Neural progenitor cell (in vitro differentiated cells): Measurements from ENCODE around the gene RBM15B. TPM values are rescaled to one million over a fixed set of nuclear protein-coding genes. Genes with fewer than 3 reads are reported as not detected.
A peak's percentile ranks its signal among the peaks of the same experiment; 100 is the strongest.

ENCODE experiments used
- DNase-seq: peaks from one replicate; pipeline ENCODE4 v3.0.0-alpha.2; 2016; ENCODE audit warnings: low spot score
- H2AFZ ChIP-seq: fragments of 200-600 bp; sonication (generic); replicated peaks from 2 replicates; pipeline ENCODE4 v1.6.1; 2016; ENCODE audit warnings: antibody characterized with exemption
- H3F3A ChIP-seq: fragments of 200-600 bp; sonication (generic); 2 replicates; pipeline ENCODE4 v1.6.1; 2016; ENCODE audit warnings: antibody characterized with exemption, low read depth
- H3K27ac ChIP-seq: fragments of 200-600 bp; sonication (generic); 2 replicates; pipeline ENCODE4 v1.5.1; 2016; ENCODE audit warnings: mild to moderate bottlenecking
- H3K27me3 ChIP-seq: fragments of 200-600 bp; sonication (generic); 2 replicates; pipeline ENCODE4 v1.6.1; 2016; ENCODE audit warnings: mild to moderate bottlenecking, moderate library complexity
- H3K36me3 ChIP-seq: fragments of 200-600 bp; sonication (generic); 2 replicates; pipeline ENCODE4 v1.5.1; 2016
- H3K4me1 ChIP-seq: fragments of 200-600 bp; sonication (generic); 2 replicates; pipeline ENCODE4 v1.6.1; 2016; ENCODE audit warnings: mixed run types
- H3K4me2 ChIP-seq: fragments of 200-600 bp; sonication (generic); 2 replicates; pipeline ENCODE4 v1.6.1; 2016
- H3K4me3 ChIP-seq: fragments of 200-600 bp; sonication (generic); 2 replicates; pipeline ENCODE4 v1.5.1; 2016
- H3K79me2 ChIP-seq: fragments of 200-600 bp; sonication (generic); 2 replicates; pipeline ENCODE4 v1.6.1; 2016; ENCODE audit warnings: low read depth
- H3K9ac ChIP-seq: fragments of 200-600 bp; sonication (generic); 2 replicates; pipeline ENCODE4 v1.6.1; 2016
- H3K9me3 ChIP-seq: fragments of 200-600 bp; sonication (generic); 2 replicates; pipeline ENCODE4 v1.5.1; 2016; ENCODE audit warnings: low read depth
- H4K20me1 ChIP-seq: fragments of 200-600 bp; sonication (generic); 2 replicates; pipeline ENCODE4 v1.6.1; 2016; ENCODE audit warnings: low read depth
- H3K27ac Mint-ChIP-seq: 3 replicates; pipeline ENCODE4 v1.8.0; 2021; ENCODE audit warnings: mixed read lengths
- H3K27me3 Mint-ChIP-seq: 2 replicates; pipeline ENCODE4 v1.8.0; 2022; ENCODE audit warnings: low read depth, mild to moderate bottlenecking, inconsistent platforms, moderate library complexity, mixed read lengths; ENCODE audit not compliant: insufficient read depth
- H3K36me3 Mint-ChIP-seq: 3 replicates; pipeline ENCODE4 v1.8.0; 2021; ENCODE audit warnings: mixed read lengths
- H3K4me1 Mint-ChIP-seq: 3 replicates; pipeline ENCODE4 v1.8.0; 2021; ENCODE audit warnings: mixed read lengths
- H3K4me3 Mint-ChIP-seq: 3 replicates; pipeline ENCODE4 v1.8.0; 2021; ENCODE audit warnings: mild to moderate bottlenecking, moderate library complexity, mixed read lengths
- H3K9me3 Mint-ChIP-seq: 3 replicates; pipeline ENCODE4 v1.8.0; 2020; ENCODE audit warnings: mixed read lengths
- EZH2 ChIP-seq: fragments of 200-600 bp; sonication (generic); IDR thresholded peaks from 2 replicates; pipeline ENCODE4 v1.6.1; 2017; ENCODE audit warnings: antibody characterized with exemption, mild to moderate bottlenecking, moderate library complexity
- EZH2phosphoT487 ChIP-seq: fragments of 200-600 bp; sonication (generic); IDR thresholded peaks from 2 replicates; pipeline ENCODE4 v1.6.1; 2017; ENCODE audit warnings: antibody characterized with exemption
- total RNA-seq: library from RNA; depleted of rRNA; stranded (reverse); fragments of >200 nt; gene quantifications from 2 replicates; pipeline ENCODE4 v1.2.3, GENCODE V29; 2015; ENCODE audit warnings: low replicate concordance
- TF ChIP-seq, protein P1 (sequence below): fragments of 200-600 bp; sonication (generic); IDR thresholded peaks from 2 replicates; pipeline ENCODE4 v1.5.1; 2017; ENCODE audit warnings: antibody characterized with exemption, mild to moderate bottlenecking

RBM15B gene
- total RNA-seq, 1 donor from 2014 or later: 28.1 TPM

DNA sequence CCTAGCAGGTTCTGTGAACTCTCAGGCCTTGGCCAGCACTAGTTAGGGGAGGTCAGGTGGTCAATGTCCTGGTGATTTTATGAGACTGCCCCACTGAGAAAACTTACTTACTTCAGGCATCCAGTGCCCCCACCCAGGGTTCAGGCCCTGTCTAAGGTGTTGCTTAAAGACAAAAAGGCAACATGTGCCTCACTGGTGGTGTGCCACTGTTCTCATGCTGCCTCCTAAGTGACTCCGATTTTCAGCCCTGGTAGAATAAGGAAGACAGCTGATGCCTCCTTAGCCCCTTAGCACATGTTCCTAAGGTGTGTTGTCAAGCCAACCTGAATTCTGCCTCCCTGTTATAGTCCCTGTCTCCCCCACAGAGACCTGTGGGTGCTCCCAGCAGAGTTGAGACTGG is 5.3 kb downstream of the RBM15B start:
- H3K36me3 Mint-ChIP-seq: peaks cover 37% of the 10 kb centered on the region
- H3K4me3 Mint-ChIP-seq: no peak overlapping the region
- no peak overlapping the region for H2AFZ ChIP-seq
- H3F3A ChIP-seq: peaks cover 56% of the 10 kb centered on the region
- H3K4me2 ChIP-seq: no peak overlapping the region
- no peak overlapping the region for H3K27ac Mint-ChIP-seq
- no peak overlapping the region for H3K4me3 ChIP-seq
- TF ChIP-seq EZH2: no peak
- TF ChIP-seq EZH2phosphoT487: no peak
- TF ChIP-seq, protein P1, sequence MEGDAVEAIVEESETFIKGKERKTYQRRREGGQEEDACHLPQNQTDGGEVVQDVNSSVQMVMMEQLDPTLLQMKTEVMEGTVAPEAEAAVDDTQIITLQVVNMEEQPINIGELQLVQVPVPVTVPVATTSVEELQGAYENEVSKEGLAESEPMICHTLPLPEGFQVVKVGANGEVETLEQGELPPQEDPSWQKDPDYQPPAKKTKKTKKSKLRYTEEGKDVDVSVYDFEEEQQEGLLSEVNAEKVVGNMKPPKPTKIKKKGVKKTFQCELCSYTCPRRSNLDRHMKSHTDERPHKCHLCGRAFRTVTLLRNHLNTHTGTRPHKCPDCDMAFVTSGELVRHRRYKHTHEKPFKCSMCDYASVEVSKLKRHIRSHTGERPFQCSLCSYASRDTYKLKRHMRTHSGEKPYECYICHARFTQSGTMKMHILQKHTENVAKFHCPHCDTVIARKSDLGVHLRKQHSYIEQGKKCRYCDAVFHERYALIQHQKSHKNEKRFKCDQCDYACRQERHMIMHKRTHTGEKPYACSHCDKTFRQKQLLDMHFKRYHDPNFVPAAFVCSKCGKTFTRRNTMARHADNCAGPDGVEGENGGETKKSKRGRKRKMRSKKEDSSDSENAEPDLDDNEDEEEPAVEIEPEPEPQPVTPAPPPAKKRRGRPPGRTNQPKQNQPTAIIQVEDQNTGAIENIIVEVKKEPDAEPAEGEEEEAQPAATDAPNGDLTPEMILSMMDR: no peak
- H3K27me3 ChIP-seq: no peaks in the 10 kb centered on the region
- no peak for DNase-seq
- peaks cover 14% of the 10 kb centered on the region for H3K36me3 ChIP-seq
- peaks cover 14% of the 10 kb centered on the region for H3K9me3 Mint-ChIP-seq
- H3K9me3 ChIP-seq: no peaks in the 10 kb centered on the region
- H3K27ac ChIP-seq: peak overlapping the region; percentile 35
- H4K20me1 ChIP-seq: peaks cover 60% of the 10 kb centered on the region
- H3K79me2 ChIP-seq: peaks cover 50% of the 10 kb centered on the region
- no peak overlapping the region for H3K9ac ChIP-seq
- peaks cover 24% of the 10 kb centered on the region for H3K4me1 ChIP-seq
- peaks cover 13% of the 10 kb centered on the region for H3K27me3 Mint-ChIP-seq
- peaks cover 34% of the 10 kb centered on the region for H3K4me1 Mint-ChIP-seq

DNA sequence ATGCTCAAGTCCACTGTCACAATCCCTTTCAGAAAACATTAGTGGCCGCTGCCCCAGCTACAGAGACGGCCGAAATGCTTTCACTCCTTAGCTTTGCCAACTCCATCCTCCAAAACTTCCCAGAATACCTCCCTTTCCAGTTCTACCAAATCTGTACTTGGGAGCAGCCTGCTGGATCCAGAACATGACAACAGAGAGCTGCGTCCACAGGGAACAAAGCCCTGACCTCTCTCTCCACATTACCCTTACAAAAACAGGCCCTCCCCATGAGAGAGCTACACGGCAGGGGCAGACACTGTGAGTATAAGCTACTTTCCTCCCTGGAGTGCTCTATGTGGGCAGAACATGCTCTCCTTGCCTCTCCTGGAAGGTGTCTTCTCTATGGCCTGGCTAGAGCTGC is 6.3 kb downstream of the RBM15B start:
- H3K4me3 ChIP-seq: no peak overlapping the region
- no peak overlapping the region for H3K9ac ChIP-seq
- H3K9me3 ChIP-seq: no peaks in the 10 kb centered on the region
- H3F3A ChIP-seq: peaks cover 56% of the 10 kb centered on the region
- Mint-ChIP-seq H3K27ac (no peak overlapping the region), H3K4me3 (no peak overlapping the region), H3K9me3 (peaks cover 14% of the 10 kb centered on the region), H3K4me1 (peaks cover 34% of the 10 kb centered on the region), H3K27me3 (peaks cover 10% of the 10 kb centered on the region), H3K36me3 (peaks cover 38% of the 10 kb centered on the region)
- H3K27ac ChIP-seq: peak overlapping the region; percentile 72
- H3K27me3 ChIP-seq: no peaks in the 10 kb centered on the region
- H2AFZ ChIP-seq: no peak overlapping the region
- H3K79me2 ChIP-seq: peaks cover 40% of the 10 kb centered on the region
- DNase-seq: no peak
- H4K20me1 ChIP-seq: peaks cover 55% of the 10 kb centered on the region
- H3K36me3 ChIP-seq: peaks cover 14% of the 10 kb centered on the region
- H3K4me1 ChIP-seq: peaks cover 19% of the 10 kb centered on the region
- no peak overlapping the region for H3K4me2 ChIP-seq
- TF ChIP-seq EZH2: no peak
- no peak for TF ChIP-seq EZH2phosphoT487
- TF ChIP-seq, protein P1: no peak

DNA sequence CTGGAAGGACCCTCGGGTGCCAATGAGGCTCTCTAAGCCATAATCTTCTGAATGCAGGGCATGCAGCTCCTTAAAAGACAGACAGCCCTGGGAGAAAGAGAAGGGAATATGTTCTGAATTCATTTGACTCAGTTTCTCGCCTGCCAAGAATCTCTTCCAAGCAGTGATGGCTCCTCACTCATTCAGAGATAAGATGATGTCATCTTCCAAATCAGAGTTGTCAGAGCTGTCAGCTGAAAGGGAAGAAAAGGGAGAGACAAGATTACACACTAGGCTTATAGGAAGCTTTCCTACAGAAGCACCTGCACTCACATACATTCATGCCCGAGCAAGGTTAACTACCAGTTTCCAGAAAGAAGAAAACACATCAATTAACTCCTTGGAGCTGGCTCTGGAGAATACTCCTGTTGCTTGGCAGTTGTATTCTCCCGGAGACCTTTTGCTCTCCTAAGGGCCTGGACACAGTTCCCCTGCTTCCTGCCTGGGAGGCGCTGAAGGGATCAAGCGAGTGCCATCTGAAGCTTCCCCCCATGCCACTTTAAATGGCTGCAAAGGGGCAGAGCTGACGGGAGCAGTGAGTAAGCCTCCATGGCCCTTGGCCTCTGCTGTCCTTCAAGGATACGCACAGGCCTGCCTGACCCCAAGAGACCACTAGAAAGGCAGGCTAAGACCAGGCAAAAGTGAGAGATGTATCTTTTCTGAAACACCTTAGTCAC is 7.7 kb downstream of the RBM15B start:
- Mint-ChIP-seq H3K4me3 (no peak overlapping the region), H3K27me3 (peaks cover 8% of the 10 kb centered on the region), H3K27ac (no peak overlapping the region), H3K36me3 (peaks cover 31% of the 10 kb centered on the region), H3K9me3 (peaks cover 8% of the 10 kb centered on the region), H3K4me1 (peaks cover 27% of the 10 kb centered on the region)
- no peak overlapping the region for H3K4me2 ChIP-seq
- peaks cover 42% of the 10 kb centered on the region for H4K20me1 ChIP-seq
- no peak overlapping the region for H3K9ac ChIP-seq
- peaks cover 56% of the 10 kb centered on the region for H3F3A ChIP-seq
- peaks cover 6% of the 10 kb centered on the region for H3K4me1 ChIP-seq
- H3K79me2 ChIP-seq: peaks cover 26% of the 10 kb centered on the region
- no peak for TF ChIP-seq EZH2phosphoT487
- no peak for TF ChIP-seq EZH2
- TF ChIP-seq, protein P1: no peak
- peak overlapping the region; percentile 58 for H3K27ac ChIP-seq
- no peak overlapping the region for H2AFZ ChIP-seq
- H3K9me3 ChIP-seq: no peaks in the 10 kb centered on the region
- H3K4me3 ChIP-seq: no peak overlapping the region
- H3K36me3 ChIP-seq: peaks cover 6% of the 10 kb centered on the region
- no peaks in the 10 kb centered on the region for H3K27me3 ChIP-seq
- DNase-seq: no peak
